ENCODE results near the gene VCX3A.
"Not testable (repeated sequence)": the region's sequence is repeated elsewhere in the genome, so short reads cannot be mapped to it uniquely, and the experiment has no call there.

VCX3A gene

DNA sequence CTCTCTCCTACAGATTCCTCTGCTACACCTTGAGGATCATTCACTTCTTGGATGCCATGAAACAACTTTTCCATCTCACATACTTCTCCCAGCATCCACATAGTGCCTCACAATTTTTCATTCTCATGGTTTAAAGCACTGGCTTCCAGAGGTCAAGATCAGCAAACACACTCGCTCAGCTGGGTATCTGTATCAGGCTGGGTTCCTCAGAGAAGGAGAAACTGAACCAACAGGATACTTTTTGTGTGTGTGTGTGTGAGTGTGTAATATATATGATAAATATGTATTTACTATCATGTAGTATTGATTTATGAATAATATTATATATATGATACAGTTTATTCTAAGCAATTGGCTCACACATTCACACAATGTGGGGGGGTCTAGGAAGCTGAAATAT, at the start of gene VCX3A:
VCX3A (minus strand) TSS at position 101 of the 400 bp plus-strand sequence. CDS start 621 bp downstream, outside the sequence.
- DNase-seq (ENCODE audit: low spot score) = not testable (repeated sequence)

DNA sequence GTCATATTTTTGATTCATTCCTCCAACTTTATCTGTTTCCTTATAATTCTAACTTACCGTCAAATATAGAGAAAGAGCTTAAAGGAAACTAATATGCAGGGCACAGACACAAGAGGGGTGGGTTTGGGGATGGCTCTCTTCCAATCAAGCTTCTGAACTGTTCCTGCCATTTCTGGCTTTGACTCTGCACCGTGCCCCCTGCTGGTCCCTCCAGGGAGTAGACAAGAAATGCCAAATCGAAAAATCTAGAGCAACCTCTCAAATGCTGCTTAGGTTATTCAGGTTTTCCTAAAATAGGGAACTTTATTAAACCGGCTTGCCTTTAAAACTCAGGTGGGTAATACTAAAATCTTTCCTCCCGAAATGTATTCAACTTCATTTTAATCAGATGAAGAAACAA, 39.8 kb upstream of the VCX3A start:
- TF ChIP-seq CTCF (IDR thresholded peaks at IDR 0.05; ENCODE audit: extremely low read depth, missing control alignments) = no peak

GRCh38 chrX:6568031-6568430, 33.1 kb upstream of the VCX3A start:
- no peak for DNase-seq (ENCODE audit: low spot score)
- TF ChIP-seq CTCF (IDR thresholded peaks at IDR 0.05; ENCODE audit: extremely low read depth, missing control alignments) = no peak

More for the DNA sequence above, 39.8 kb upstream of the VCX3A start:
- no peak for DNase-seq (ENCODE audit: low spot score)

GRCh38 chrX:6558979-6559378, 24.1 kb upstream of the VCX3A start:
- DNase-seq (ENCODE audit: low spot score) = no peak
- TF ChIP-seq CTCF (IDR thresholded peaks at IDR 0.05; ENCODE audit: extremely low read depth, missing control alignments) = no peak

- DNase-seq (ENCODE audit: low spot score) = no peak
- TF ChIP-seq CTCF (IDR thresholded peaks at IDR 0.05; ENCODE audit: extremely low read depth, missing control alignments) = no peak
Measured at GRCh38 chrX:6557690-6558089, 22.8 kb upstream of the VCX3A start.

- DNase-seq (ENCODE audit: low spot score) = no peak
- TF ChIP-seq CTCF (IDR thresholded peaks at IDR 0.05; ENCODE audit: extremely low read depth, missing control alignments) = no peak
Measured at GRCh38 chrX:6550999-6551398, 16.1 kb upstream of the VCX3A start.

GRCh38 chrX:6545712-6546111, 10.8 kb upstream of the VCX3A start:
- TF ChIP-seq CTCF (IDR thresholded peaks at IDR 0.05; ENCODE audit: extremely low read depth, missing control alignments) = no peak
- DNase-seq (ENCODE audit: low spot score) = no peak

- no peak for DNase-seq (ENCODE audit: low spot score)
Measured at GRCh38 chrX:6526564-6527136, 8.3 kb downstream of the VCX3A start.

More at GRCh38 chrX:6526564-6527136, 8.3 kb downstream of the VCX3A start:
- TF ChIP-seq CTCF (IDR thresholded peaks at IDR 0.05; ENCODE audit: extremely low read depth, missing control alignments) = no peak

All from GM20000 (cell line).